Fibroblast of the aortic adventitia (primary cell): ENCODE results near the gene SYCN. TPM values are rescaled to one million over a fixed set of nuclear protein-coding genes. Genes with fewer than 3 reads are reported as not detected.

Experiments
- DNase-seq: peaks from one replicate; pipeline ENCODE4 v3.0.0-alpha.2; 2010; ENCODE audit warnings: low read depth
- H3K4me3 ChIP-seq: 2 replicates; pipeline ENCODE4 v1.5.1; 2011; ENCODE audit warnings: low read depth, mild to moderate bottlenecking, control low read depth, low read length, moderate library complexity
- CTCF ChIP-seq: IDR thresholded peaks from 2 replicates; pipeline ENCODE4 v1.5.1; 2011; ENCODE audit warnings: mild to moderate bottlenecking, low read length, control low read depth, inconsistent platforms; ENCODE audit not compliant: insufficient read depth
- total RNA-seq: library from RNA; depleted of rRNA; stranded (reverse); fragments of >200 nt; gene quantifications from 2 replicates; pipeline ENCODE4 v1.2.3, GENCODE V29; 2012; ENCODE audit warnings: low replicate concordance

Gene SYCN, protein sequence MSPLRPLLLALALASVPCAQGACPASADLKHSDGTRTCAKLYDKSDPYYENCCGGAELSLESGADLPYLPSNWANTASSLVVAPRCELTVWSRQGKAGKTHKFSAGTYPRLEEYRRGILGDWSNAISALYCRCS
- total RNA-seq: not detected in 2 replicates

DNA sequence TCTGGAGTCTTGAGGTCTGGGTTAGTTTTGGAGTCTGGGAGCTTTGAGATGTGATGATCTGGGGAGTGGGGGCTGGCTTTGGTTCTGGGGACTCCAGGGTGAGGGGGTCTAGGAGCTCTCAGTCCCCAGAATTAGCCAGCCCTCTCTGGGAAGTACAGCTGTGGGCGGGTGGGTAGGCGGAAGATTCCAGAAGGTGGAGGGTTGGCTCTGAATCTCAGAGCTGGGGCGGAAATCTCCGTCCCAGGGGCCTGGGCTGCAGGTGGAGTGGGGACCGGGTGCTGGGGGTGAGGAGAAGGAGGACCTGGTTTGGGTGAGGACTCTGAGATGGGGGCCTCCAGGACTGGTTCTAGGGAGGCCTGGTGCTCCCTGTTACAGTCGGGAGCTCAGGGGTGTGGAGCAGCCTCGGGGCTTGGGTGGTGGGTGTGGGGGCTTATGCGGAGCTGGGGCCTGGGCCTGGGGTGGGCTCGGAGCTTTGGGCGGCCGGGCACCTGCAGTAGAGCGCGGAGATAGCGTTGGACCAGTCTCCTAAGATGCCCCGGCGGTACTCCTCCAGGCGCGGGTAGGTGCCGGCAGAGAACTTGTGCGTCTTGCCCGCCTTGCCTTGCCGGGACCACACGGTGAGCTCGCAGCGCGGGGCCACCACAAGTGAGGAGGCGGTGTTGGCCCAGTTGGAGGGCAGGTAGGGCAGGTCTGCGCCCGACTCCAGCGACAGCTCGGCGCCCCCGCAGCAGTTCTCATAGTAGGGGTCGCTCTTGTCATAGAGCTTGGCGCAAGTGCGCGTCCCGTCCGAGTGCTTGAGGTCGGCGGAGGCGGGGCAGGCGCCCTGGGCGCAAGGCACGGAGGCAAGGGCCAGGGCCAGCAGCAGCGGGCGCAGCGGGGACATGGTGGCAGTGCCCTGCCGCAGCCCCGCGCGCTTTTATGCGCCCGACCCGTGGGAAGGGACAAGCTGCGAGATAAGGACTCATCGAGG is at the start of gene SYCN:
Gene SYCN, minus strand, starts transcription at position 892 of the 970 bp plus-strand sequence. Its CDS starts 9 bp downstream, at position 883.
- no peak within 1 kb of the TSS for H3K4me3 ChIP-seq
- no peak for DNase-seq
- TF ChIP-seq CTCF: no peak

DNA sequence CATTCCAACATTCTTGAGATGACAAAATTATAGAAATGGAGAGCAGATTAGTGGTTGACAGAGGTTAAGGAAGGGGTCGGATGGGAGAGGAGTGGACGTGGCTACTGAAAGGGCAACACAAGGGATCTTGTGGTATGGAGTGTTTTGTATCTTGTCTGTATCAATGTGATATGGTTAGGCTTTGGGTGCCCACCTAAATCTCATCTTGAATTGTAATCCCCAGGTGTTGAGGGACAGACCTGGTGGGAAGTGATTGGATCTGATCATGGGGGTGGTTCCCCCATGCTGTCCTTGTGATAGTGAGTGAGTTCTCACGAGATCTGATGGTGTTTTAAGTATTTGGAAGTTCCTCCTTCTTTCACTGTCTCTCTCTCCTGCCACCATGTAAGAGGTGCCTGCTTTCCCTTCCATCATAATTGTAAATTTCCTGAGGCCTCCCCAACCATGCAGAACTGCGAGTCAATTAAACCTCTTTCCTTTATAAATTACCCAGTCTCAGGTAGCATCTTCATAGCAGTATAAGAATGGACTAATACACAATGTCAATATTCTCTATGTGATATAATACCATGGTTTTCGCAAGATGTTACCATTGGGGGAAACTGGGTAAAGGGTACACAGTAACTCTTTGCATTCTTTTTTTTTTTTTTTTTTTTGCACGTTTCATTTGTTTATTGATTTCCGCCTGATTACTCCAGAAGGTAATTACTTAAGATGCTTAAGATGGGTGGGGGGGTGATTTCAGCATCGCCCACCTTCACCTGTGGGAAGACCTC is 49.5 kb upstream of the SYCN start:
- no peak overlapping the region for H3K4me3 ChIP-seq
- DNase-seq: no peak
- TF ChIP-seq CTCF: no peak

GRCh38 chr19:39252458-39252857 is 48.4 kb upstream of the SYCN start:
- no peak for DNase-seq
- TF ChIP-seq CTCF: no peak
- H3K4me3 ChIP-seq: no peak overlapping the region

GRCh38 chr19:39251846-39252245 is 47.8 kb upstream of the SYCN start:
- H3K4me3 ChIP-seq: no peak overlapping the region
- TF ChIP-seq CTCF: no peak
- DNase-seq: no peak

DNA sequence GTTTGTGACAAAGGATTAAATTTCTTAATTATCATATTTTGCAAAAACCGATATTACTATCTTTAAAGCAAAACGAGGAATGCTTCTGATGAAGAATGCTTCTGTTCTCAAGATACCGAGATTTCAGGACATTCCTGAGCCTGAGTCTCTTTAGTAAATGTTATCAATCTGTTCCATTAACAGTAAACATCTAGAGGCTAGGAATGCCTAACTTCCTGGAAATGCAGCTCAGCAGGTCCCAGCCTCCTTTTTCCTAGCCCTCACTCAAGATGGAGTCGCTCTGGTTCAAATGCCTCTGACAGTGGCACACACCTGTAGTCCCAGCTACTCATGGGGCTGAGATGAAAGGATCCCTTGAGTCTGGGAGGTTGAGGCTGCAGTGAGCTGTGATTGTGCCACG is 47.0 kb upstream of the SYCN start:
- no peak for TF ChIP-seq CTCF
- DNase-seq: no peak
- H3K4me3 ChIP-seq: no peak overlapping the region

- no peak within 1 kb of the TSS for H3K4me3 ChIP-seq
- DNase-seq: no peak
- TF ChIP-seq CTCF: no peak
Observed at GRCh38 chr19:39248806-39249205, 44.7 kb upstream of the SYCN start, which contains the start of gene IFNL4. IFNL4 (minus strand) TSS chr19:39248856.
